ENCODE results near the gene AIFM3. TPM values are rescaled to one million over a fixed set of nuclear protein-coding genes. Genes with fewer than 3 reads are reported as not detected.

Gene AIFM3
- total RNA-seq, 1 experiment from 2014 or later = 9.7 TPM

- ATAC-seq = no peak
- intact Hi-C loops (cut with micrococcal nuclease) = no loop called here
- no peak overlapping the region for H2AFZ ChIP-seq (ENCODE audit: low read depth, low read length, poor library complexity, severe bottlenecking)
- no TSS peak for BruUV-seq (replicated peaks)
- TF ChIP-seq REST (IDR thresholded peaks at IDR 0.05; ENCODE audit: low read depth) (no peak), EZH2phosphoT487 (IDR thresholded peaks at IDR 0.05; ENCODE audit: borderline replicate concordance) (no peak), ZFX (IDR thresholded peaks at IDR 0.05) (no peak), RAD21 (IDR thresholded peaks at IDR 0.05; ENCODE audit: low read depth) (no peak), SRF (IDR thresholded peaks at IDR 0.05; ENCODE audit: low read depth) (no peak), CTCF (IDR thresholded peaks at IDR 0.05 in 2 of 3, conservative IDR thresholded peaks at IDR 0.05 in 1 of 3; ENCODE audit: borderline replicate concordance in 1 of 3, insufficient read depth in 1 of 3, low read depth in 2 of 3, low read length in 2 of 3) (no peak), CEBPB (IDR thresholded peaks at IDR 0.05; ENCODE audit: low read depth) (no peak), CBX3 (IDR thresholded peaks at IDR 0.05; ENCODE audit: low read depth) (no peak), EGR1 (IDR thresholded peaks at IDR 0.05; ENCODE audit: low read depth) (no peak), ELF1 (IDR thresholded peaks at IDR 0.05; ENCODE audit: borderline replicate concordance, low read depth) (no peak), JUND (IDR thresholded peaks at IDR 0.05) (no peak)
- H3K9ac ChIP-seq (ENCODE audit: low read length) = no peak overlapping the region
- peaks cover 15 to 19% of the 10 kb centered on the region in 2 experiments for H3K4me1 ChIP-seq (ENCODE audit: control insufficient read depth in 1 of 2, insufficient read depth in 2 of 2, low read length in 2 of 2)
- ChIA-PET POLR2A (no interaction called here), RAD21 (ENCODE audit: low non-redundant PET in 1 of 2, low total read pairs in 2 of 2, uncharacterized antibody in 2 of 2, unreplicated experiment in 2 of 2) (no interaction called here), CTCF (no interaction called here)
- H3K9me3 ChIP-seq (ENCODE audit: control insufficient read depth in 1 of 2, insufficient read depth in 1 of 2, low read depth in 1 of 2, low read length in 2 of 2) = no peaks in the 10 kb centered on the region
- H3K79me2 ChIP-seq (ENCODE audit: insufficient read depth, low read length) = no peaks in the 10 kb centered on the region
- no peak overlapping the region for H3K4me2 ChIP-seq (ENCODE audit: low read length)
- no peaks in the 10 kb centered on the region for H4K20me1 ChIP-seq (ENCODE audit: insufficient read depth)
- H3K27me3 ChIP-seq (ENCODE audit: insufficient read depth, low read length) = no peaks in the 10 kb centered on the region
- H3K4me3 ChIP-seq (replicated peaks in 1 of 2; ENCODE audit: low read depth in 1 of 2, low read length in 2 of 2) = no peak overlapping the region
- no peak overlapping the region for H3K27ac ChIP-seq (ENCODE audit: low read depth, low read length)
- no peaks in the 10 kb centered on the region for H3K9me2 ChIP-seq (ENCODE audit: insufficient read depth)
- no peaks in the 10 kb centered on the region for H3K36me3 ChIP-seq (ENCODE audit: control insufficient read depth in 1 of 2, insufficient read depth in 2 of 2, low read length in 2 of 2)
- DNase-seq (ENCODE audit: low read depth, low spot score) = no peak
These were observed 51.3 kb downstream of the AIFM3 start for GRCh38 chr22:21018314-21018713.
